Ishikawa (cell line): Measurements from ENCODE around the gene DCP1B.

Experiments
- CEBPB ChIP-seq: IDR thresholded peaks from 2 replicates; pipeline ENCODE4 v1.6.1; 2012
- EGR1 ChIP-seq: IDR thresholded peaks from 2 replicates; pipeline ENCODE4 v1.6.1; 2012
- EP300 ChIP-seq: IDR thresholded peaks from 2 replicates; pipeline ENCODE4 v1.6.1; 2012; ENCODE audit warnings: borderline replicate concordance
- FOXM1 ChIP-seq: IDR thresholded peaks from 2 replicates; pipeline ENCODE4 v1.6.1; 2012; ENCODE audit warnings: low read depth, borderline replicate concordance
- NFIC ChIP-seq: IDR thresholded peaks from 2 replicates; pipeline ENCODE4 v1.6.1; 2012
- RAD21 ChIP-seq: IDR thresholded peaks from 2 replicates; pipeline ENCODE4 v1.6.1; 2012; ENCODE audit warnings: low read depth
- TAF1 ChIP-seq: IDR thresholded peaks from 2 replicates; pipeline ENCODE4 v1.6.1; 2012; ENCODE audit warnings: low read depth, mild to moderate bottlenecking
- TEAD4 ChIP-seq: IDR thresholded peaks from 2 replicates; pipeline ENCODE4 v1.6.1; 2012
- YY1 ChIP-seq: IDR thresholded peaks from 2 replicates; pipeline ENCODE4 v1.6.1; 2012; ENCODE audit warnings: low read depth
- ZBTB7A ChIP-seq: IDR thresholded peaks from 2 replicates; pipeline ENCODE4 v1.6.1; 2012; ENCODE audit warnings: low read depth
- TF ChIP-seq, protein P1 (sequence below): IDR thresholded peaks from 2 replicates; pipeline ENCODE4 v1.6.1; 2012
- TF ChIP-seq, protein P2 (sequence below): IDR thresholded peaks from 2 replicates; pipeline ENCODE4 v1.6.1; 2012; ENCODE audit warnings: low read depth, mild to moderate bottlenecking
- TF ChIP-seq, protein P3 (sequence below): IDR thresholded peaks from 2 replicates; pipeline ENCODE4 v1.6.1; 2012

DNA sequence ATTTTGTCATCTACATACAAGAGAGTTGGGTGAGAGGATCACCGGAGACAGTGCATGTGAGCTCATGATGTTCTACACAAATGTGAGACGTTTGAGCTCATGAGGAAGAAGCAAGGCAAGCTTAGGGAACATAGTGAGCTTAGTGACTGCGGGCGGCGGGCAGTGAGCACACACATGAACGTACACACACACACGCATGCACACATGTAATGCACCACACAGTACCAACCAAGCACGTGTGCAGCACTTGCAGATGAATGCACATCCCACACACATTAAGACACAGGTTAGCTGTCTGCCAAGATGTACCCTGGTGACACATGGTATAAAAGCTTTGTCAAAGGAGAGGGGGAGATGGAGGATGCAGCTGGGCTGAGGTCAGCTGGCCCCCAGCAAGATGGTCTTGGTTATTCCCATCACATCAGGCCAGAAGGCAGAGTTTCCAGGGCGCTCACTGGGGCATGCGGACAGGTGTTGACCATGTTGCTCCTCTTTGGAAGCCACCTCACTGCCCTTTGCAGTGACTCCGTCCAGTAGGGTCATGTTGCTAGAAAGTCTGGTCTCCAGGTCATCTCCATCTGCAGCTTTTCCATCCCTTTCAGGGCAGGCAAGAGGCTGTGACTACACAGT lies 77.1 kb downstream of the DCP1B start:
- TF ChIP-seq ZBTB7A (no peak), EP300 (no peak), EGR1 (no peak), RAD21 (no peak), YY1 (no peak), NFIC (no peak), CEBPB (no peak), TEAD4 (no peak), FOXM1 (no peak), TAF1 (no peak)
- TF ChIP-seq, protein P1, sequence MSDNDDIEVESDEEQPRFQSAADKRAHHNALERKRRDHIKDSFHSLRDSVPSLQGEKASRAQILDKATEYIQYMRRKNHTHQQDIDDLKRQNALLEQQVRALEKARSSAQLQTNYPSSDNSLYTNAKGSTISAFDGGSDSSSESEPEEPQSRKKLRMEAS: no peak
- TF ChIP-seq, protein P2, sequence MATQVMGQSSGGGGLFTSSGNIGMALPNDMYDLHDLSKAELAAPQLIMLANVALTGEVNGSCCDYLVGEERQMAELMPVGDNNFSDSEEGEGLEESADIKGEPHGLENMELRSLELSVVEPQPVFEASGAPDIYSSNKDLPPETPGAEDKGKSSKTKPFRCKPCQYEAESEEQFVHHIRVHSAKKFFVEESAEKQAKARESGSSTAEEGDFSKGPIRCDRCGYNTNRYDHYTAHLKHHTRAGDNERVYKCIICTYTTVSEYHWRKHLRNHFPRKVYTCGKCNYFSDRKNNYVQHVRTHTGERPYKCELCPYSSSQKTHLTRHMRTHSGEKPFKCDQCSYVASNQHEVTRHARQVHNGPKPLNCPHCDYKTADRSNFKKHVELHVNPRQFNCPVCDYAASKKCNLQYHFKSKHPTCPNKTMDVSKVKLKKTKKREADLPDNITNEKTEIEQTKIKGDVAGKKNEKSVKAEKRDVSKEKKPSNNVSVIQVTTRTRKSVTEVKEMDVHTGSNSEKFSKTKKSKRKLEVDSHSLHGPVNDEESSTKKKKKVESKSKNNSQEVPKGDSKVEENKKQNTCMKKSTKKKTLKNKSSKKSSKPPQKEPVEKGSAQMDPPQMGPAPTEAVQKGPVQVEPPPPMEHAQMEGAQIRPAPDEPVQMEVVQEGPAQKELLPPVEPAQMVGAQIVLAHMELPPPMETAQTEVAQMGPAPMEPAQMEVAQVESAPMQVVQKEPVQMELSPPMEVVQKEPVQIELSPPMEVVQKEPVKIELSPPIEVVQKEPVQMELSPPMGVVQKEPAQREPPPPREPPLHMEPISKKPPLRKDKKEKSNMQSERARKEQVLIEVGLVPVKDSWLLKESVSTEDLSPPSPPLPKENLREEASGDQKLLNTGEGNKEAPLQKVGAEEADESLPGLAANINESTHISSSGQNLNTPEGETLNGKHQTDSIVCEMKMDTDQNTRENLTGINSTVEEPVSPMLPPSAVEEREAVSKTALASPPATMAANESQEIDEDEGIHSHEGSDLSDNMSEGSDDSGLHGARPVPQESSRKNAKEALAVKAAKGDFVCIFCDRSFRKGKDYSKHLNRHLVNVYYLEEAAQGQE: no peak
- TF ChIP-seq, protein P3, sequence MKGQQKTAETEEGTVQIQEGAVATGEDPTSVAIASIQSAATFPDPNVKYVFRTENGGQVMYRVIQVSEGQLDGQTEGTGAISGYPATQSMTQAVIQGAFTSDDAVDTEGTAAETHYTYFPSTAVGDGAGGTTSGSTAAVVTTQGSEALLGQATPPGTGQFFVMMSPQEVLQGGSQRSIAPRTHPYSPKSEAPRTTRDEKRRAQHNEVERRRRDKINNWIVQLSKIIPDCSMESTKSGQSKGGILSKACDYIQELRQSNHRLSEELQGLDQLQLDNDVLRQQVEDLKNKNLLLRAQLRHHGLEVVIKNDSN: no peak
